HG03097 (cell line): ENCODE measurements around the gene UGGT2.
A peak's percentile ranks its signal among the peaks of the same experiment; 100 is the strongest.
"Not testable (repeated sequence)": the region's sequence is repeated elsewhere in the genome, so short reads cannot be mapped to it uniquely, and the experiment has no call there.

ENCODE experiments used
- ATAC-seq: cut with Tn5 transposase; IDR thresholded peaks from one replicate; pipeline ENCODE4 v1.9.1; 2021; ENCODE audit not compliant: unreplicated experiment, low FRiP score

UGGT2 gene

GRCh38 chr13:95918860-95919259 is 134.3 kb downstream of the UGGT2 start:
- ATAC-seq = no peak

DNA sequence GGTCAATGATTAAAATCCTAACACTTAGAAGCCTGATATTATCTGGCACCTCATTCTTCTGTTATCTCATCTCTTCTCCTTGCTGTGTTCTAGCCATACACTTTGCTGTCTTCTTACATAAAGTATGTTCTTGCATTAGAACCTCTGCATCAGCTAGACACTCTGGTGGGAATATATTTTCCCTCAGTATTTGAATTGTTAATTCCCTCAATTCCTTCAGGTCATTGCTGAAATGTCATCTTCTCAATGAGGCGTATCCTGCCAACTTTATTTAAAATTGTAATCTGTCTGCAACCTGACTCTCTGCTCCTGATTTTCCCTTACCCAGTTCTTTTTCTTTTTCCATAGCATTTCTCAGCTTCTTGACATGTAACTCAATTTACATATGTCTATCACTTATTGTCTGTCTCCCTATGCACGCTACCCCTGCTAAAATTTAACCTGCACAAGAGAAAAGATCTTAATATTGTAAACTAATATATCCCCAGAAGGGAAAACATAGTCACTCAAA is 138.2 kb downstream of the UGGT2 start:
- ATAC-seq = no peak

- no peak for ATAC-seq
Measured at GRCh38 chr13:95906999-95907398, 146.2 kb downstream of the UGGT2 start.

DNA sequence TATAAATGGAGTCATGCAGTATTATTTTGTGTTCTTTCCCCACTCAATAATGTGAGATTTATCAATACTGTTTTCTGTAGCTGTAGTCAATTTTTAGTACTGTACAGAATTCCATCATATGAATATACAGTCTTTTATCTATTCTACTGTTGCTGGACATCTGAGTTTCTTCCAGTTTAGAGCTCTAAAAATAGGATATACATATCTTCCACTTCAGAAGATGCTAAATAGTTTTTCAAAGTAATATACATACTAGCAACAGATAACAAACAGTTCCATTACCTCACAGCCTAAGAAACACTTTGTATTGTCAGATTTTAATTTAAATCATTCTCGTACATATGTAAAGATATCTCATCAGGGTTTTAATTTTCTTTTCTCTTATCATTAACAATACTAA is 149.6 kb downstream of the UGGT2 start:
- no peak for ATAC-seq

DNA sequence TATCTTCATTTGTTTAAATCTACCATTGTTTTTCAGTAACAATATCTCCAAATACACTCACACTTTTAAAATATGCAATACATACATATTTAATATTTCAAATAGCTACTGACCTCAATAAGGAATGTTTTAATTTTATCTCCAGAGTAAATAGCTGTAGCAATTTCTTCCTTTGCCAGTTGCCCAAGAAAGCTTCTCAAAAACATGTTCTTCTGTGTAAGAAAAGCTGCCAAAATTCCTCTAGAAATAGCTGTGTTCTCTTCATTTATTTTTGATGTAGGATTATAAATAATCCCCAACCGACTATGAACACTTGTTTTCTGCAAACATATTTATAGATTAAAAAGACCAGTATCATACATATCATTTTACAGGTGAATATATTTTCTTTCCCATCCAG is 150.5 kb downstream of the UGGT2 start:
- ATAC-seq = no peak

GRCh38 chr13:95898256-95898655 is 154.9 kb downstream of the UGGT2 start:
- no peak for ATAC-seq

DNA sequence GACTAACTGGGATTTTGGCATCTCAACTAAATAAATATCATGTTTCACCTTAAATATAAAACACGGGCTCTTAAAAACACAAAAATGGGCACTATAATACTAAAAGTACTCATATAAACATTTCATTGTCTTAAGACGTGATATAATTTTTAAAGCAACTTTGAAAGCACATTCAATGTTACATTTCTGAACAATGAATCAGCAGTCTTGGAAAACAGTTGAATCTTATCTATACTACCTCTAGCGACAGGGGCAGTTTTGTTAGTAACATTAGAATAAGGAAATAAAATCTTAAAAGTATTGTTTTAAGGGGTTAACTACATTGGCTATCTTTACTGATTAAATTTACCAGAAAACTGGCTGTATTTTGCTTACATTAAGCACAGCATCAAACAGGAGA is 156.9 kb downstream of the UGGT2 start:
- no peak for ATAC-seq

DNA sequence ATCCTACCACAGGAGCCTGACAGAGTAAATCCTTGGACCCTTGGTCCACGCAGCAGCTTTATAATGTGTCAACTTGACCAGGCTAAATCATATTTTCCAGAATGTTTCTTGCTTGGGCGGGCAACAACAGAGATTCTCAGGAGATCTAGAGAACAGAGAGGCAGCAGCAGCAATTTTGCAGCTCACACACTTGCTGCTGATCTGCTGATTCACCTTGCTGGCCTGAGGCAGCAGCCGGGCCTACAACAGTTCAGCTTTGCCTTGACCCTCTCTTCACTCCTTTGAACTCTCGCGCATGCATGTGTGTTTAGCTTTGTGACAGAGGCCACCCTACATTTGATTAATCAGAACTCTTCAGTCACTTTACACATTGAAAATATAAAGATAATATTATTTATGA is 159.3 kb downstream of the UGGT2 start:
- ATAC-seq = no peak

- ATAC-seq = no peak
Measured at GRCh38 chr13:95882121-95882520, 171.1 kb downstream of the UGGT2 start.

GRCh38 chr13:95880331-95880730 is 172.9 kb downstream of the UGGT2 start:
- ATAC-seq = no peak

- ATAC-seq = no peak
Measured at GRCh38 chr13:95874286-95874685, 178.9 kb downstream of the UGGT2 start.

GRCh38 chr13:95870421-95870820 is 182.8 kb downstream of the UGGT2 start:
- ATAC-seq = no peak

- ATAC-seq = no peak
Measured at GRCh38 chr13:95865080-95865615, 188.1 kb downstream of the UGGT2 start.

DNA sequence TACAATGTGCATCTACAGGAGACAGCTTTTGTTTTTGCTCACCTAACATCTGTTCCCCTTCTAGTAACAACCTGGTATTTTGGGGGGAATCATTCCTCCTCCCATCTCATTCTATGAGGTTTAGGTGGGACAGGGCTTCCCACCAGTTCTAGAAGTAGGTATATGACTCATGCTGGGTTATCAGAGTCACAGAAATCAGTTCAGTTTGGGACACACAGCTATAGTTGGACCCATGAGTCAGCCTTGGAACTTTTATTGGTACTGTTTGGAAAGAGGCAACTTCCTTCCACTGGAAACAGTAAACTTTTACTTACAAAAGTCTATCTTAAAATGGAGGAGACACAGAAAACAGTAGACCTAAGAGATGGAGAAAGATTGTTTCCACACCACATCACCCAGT is 190.8 kb downstream of the UGGT2 start:
- ATAC-seq = no peak

DNA sequence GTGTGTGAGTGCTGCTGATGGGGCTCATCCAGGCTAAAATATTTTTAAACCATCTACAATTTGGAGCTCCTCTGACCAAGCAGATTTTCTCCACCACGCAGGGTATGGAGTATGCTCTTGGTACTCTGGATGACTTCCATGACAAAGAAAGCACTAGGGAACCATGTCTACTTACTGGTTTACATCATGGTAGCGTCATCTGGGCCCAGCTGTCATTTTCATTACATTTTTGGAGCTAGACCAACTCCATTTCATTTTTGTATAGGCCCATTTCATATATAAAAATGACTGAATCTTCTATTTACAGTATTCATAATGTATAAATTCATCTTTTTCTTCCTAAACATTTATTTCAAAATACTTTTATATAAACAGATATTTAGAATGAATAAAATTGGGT is 191.9 kb downstream of the UGGT2 start:
- no peak for ATAC-seq

GRCh38 chr13:95858286-95859075 is 194.7 kb downstream of the UGGT2 start:
- ATAC-seq = no peak

DNA sequence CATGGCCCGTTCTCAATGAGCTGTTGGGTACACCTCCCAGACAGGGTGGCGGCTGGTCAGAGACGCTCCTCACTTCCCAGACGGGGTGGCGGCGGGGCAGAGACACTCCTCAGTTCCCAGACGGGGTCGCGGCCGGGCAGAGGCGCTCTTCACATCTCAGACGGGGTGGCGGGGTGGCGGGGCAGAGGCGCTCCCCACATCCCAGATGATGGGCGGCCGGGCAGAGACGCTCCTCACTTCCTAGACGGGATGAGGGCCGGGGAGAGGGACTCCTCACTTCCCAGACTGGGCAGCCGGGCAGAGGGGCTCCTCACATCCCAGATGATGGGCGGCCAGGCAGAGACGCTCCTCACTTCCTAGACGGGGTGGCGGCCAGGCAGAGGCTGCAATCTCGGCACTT is 207.5 kb downstream of the UGGT2 start:
- ATAC-seq = not testable (repeated sequence)

DNA sequence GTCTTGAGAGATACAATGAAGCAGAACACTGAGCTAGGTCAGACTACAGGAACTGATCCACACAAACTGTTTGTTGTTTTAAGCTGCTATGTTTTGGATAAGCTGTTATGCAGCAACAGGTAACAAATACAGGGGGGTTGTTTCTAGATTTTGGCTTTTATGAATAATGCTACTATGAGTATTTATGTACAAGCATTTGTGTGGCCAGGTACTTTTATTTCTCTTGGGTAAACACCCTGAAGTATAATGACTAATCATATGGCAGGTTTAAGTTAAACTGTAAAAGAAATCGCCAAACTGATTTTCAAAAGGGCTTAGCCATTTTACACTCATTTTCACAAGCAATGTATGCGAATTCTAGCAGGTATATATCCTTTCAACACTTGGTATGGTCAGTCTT is 210.3 kb downstream of the UGGT2 start:
- ATAC-seq = no peak

DNA sequence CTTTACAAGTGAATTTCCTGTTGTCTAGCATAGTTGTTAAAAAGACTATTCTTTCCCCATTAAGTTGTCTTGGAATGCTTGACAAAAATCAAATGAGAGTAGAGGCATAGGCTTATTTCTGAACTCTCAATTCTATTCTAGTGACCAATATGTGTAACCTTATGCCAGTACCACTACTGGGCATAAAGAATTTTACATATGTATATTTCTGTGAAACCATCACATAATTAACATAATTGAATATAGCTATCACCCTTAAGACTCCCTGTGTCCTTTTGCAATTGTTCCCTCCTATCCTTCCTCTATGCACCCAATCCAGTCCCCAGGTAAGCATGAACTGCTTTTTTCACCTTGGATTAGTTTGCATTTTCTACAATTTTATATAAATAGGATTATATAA is 211.3 kb downstream of the UGGT2 start:
- ATAC-seq = no peak

DNA sequence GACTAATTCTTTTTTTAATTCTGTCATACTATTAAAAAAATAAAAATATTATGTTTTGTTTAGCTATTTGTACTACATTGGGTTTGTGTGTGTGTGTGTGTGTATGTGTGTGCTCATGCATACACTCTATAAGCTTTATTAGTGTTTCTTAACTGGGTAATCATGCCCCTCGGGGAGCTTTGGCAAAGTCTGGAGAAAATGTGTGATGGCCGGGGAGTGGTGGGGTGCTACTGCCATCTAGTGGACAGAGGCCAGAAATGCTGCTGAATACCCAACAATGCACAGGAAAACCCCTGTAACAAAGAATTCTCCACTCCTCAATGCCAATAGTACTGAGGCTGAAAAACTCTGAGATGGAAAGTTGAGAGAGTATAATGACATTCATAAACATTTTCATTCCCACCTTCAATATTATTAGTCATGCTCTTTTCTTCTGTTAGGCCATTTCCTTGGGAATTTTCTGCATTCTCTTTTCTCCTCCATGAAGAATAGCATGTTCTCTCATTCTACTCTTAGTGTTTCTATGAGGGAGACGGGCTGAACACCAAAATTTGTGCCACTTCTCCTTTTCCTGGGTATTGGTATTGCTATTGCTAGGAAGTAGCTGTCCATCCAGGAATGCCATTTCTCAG is 219.0 kb downstream of the UGGT2 start:
- ATAC-seq = peak; percentile 68

GRCh38 chr13:95833719-95834118 is 219.5 kb downstream of the UGGT2 start:
- ATAC-seq = no peak

- ATAC-seq = no peak
Measured at GRCh38 chr13:95833126-95833525, 220.1 kb downstream of the UGGT2 start.
